NCI-H2227 (cell line): Measurements from ENCODE around the gene TRIM14.
"Not testable (repeated sequence)": the region's sequence is repeated elsewhere in the genome, so short reads cannot be mapped to it uniquely, and the experiment has no call there.

Experiments
- DNase-seq: peaks from one replicate; lab custom pipeline; 2025; ENCODE audit not compliant: unreplicated experiment; lab: John Stamatoyannopoulos, UW

Gene TRIM14

GRCh38 chr9:98108531-98109031, 10.4 kb downstream of the TRIM14 start:
- DNase-seq, result no peak

- DNase-seq, result no peak
These were observed 11.1 kb downstream of the TRIM14 start for GRCh38 chr9:98107926-98108325.

DNA sequence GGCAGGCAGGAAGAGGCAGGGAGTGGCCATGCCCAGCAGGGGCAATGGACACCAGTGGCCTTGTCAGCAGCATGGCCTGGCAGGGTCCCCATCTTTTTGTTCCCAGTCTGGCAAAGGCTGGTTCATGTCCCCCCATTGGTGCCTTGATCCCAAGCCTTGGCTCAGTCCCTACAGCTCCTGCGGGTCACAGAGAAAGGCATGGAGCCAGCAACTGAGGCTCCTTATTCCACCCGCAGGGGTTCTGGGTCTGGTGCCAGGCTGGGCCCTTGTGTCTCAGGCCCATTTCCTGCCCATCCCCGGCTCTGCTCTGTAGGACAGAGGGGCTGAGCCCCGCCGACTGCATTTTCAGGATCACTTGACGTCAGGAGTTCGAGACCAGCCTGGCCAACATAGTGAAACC, 14.0 kb downstream of the TRIM14 start:
- no peak for DNase-seq

GRCh38 chr9:98104445-98104881, 14.6 kb downstream of the TRIM14 start:
- no peak for DNase-seq

- peak; percentile 24 for DNase-seq
These were observed 17.2 kb downstream of the TRIM14 start for GRCh38 chr9:98101868-98102273.

GRCh38 chr9:98101416-98101815, 17.6 kb downstream of the TRIM14 start:
- no peak for DNase-seq

DNA sequence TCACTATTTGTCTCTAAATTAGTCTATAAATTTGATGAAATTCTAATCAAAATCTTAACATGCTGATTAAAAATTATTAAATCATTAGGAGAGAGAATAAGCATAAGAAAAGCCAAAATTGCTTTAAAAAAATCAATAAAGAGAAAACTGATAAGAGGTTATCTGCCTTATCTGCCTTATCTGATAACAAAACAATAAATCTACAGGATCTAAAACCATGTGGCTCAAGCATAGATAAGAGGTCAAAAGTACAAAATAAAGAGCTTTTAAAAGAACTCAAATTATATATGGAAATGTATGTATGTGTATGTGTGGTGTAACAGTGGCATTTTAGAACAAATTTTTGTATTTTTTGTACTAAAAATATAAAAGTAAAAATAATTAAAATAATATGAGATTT, 18.6 kb downstream of the TRIM14 start:
- DNase-seq, result no peak

DNA sequence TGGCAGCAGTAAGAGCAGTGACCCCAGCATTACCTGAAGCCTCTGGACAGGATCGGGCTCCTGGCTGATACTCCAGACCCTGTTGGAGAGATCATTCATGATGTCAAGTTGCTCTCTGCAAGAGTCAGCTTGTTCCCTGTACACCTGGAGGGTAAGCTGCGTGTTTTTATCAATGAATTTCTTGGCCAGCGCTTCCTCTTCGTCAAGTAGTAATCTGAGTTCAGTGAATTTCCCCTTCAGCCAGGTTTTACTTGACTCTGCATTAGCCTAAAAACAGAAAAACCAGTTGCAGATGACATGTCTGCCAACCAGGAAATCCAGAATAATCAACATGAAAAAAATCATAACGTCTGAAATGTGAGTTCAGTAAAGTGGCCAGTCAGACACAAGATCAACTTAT, 19.1 kb downstream of the TRIM14 start:
- DNase-seq, result no peak

DNA sequence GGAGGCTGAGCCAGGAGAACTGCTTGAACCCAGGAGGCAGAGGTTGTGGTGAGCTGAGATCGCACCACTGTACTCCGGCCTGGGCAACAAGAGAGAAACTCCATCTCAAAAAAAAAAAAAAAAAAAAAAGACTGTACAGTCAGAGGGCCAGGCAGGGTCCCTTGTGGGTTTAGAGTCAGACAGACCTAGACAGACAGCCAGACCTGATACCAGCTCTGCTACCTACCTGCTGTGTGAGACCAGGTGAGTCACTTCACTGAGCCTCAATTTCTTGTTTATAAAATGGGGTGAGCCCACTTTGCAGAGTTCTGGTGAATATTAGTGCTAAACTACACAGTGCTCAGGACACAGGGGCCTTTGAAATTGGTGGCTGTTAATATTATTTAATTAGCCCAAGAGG, 19.7 kb downstream of the TRIM14 start:
- no peak for DNase-seq

GRCh38 chr9:98097836-98098235, 21.2 kb downstream of the TRIM14 start:
- no peak for DNase-seq

GRCh38 chr9:98096091-98096490, 22.9 kb downstream of the TRIM14 start:
- DNase-seq, result no peak

DNA sequence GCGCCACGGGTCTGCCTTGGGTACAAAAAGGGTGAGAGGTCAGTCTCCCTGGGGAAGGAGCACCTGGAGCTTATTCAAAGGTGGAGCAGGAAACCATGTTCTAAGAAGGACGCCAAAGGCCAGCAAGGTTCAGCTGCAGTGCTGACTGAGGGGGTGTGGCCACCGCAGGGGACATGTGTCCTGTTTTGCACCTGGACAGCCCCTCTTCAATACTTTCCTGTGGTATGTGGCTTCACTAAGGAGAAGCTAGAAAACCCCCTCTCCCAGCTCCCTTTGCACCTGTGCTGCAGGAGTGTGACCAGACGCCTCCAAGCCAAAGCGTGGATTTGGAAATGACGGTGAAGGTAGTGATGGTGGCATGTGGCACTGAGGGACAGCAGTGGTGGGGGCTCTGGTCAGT, 23.6 kb downstream of the TRIM14 start:
- DNase-seq, result no peak

DNA sequence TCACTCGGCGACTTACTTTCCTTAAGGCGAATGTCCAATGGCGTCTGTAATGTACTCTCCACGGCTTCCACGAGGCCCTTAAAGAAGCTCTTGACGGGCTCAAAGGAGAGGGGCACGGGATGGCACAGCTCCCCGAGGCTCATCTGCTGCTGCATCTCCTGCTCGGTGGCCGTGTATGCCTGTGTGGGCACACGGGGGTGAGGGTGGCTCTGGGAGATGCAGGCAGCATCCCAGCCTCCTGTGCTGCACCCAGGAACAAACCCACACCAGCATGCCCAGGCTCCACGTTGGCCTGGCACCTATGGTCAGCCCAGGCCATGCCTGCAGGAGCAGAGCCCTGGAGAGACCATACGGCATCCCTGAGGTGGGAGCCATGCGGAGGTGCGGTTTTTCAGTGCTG, 24.2 kb downstream of the TRIM14 start:
- no peak for DNase-seq

- DNase-seq, result no peak
These were observed 24.7 kb downstream of the TRIM14 start for GRCh38 chr9:98094316-98094715.

- peak; percentile 62 for DNase-seq
These were observed 26.4 kb downstream of the TRIM14 start for GRCh38 chr9:98092613-98092931.

DNA sequence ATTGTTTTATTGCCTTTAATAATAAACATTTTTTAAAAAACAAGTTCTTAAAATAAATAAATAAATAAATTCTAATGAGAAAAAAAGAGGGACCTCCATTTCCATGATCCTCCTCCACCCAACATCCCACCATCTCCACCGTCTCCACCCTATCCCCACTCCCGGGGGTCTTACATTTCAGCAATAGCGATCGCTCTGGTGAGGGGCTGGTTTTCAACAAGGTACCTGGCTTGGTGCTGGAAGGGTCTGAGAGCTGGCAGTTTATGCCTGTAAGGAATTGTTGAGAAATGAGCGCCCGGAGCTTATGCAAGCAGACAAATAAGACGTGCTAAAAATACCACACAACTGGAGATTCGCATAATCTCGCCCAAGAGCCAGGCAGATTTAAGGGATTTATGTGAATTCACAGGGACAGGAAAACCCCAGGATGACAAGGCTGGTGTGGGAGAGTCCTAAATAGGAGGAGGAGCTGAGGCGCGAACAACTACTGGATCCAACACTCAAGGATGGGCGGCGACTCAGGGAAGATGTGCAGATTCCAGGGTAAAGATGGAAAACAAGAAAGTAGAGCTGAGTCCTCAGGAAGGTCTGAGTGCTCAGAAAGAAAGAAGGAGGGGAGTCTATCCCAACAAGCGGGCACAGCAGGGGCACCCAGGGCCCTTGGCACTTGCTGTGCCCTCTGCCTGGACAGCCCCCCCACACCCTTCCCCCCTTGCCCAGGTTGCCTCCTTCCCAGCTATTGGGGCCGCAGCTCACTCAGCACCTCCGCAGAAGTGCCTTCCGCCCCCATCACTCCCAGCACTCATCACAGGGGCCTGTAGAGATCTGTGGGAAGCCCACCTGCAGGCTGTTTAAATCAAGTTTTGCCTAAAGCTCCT, 27.0 kb downstream of the TRIM14 start:
- peak; percentile 64 for DNase-seq

DNA sequence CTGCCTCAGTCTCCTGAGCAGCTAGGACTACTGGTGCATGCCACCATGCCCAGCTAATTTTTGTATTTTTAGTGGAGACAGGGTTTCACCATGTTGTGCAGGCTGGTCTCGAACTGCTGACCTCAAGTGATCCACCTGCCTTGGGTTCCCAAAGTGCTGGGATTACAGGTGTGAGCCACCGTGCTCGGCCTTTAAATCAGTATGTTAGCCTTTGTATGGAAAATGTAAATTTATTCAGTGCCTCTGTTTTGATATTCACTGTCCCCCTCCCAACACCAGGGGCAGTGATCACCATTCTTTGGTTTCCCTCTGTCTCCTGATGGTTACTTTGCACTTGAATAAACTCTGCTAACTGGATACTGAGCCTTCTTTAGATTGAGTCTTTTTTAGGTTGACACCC, 28.3 kb downstream of the TRIM14 start:
- DNase-seq, result not testable (repeated sequence)

GRCh38 chr9:98087420-98088354, 31.3 kb downstream of the TRIM14 start:
- DNase-seq, result no peak

GRCh38 chr9:98086461-98086860, 32.6 kb downstream of the TRIM14 start:
- no peak for DNase-seq

- no peak for DNase-seq
These were observed 33.1 kb downstream of the TRIM14 start for GRCh38 chr9:98085944-98086343.

GRCh38 chr9:98085058-98085457, 34.0 kb downstream of the TRIM14 start:
- DNase-seq, result no peak

DNA sequence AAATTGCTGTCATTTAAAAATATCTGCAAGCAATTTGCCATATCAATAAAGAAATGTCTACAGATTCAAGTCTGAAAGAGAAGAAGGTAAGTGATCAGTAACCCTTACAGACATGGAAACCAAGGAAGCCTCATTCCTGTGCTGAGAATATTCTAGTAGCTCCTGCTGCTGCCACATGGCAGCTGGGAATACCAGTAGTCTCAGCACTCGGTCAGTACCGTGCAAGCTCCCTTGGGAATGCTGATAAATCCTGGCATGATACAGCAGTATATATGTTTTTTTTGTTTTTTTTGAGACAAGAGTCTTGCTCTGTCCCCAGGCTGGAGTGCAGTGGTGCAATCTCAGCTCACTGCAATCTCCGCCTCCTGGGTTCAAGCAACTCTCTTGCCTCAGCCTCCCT, 34.6 kb downstream of the TRIM14 start:
- no peak for DNase-seq
